ENCODE measurements around the gene PPP1R1B. TPM values are rescaled to one million over a fixed set of nuclear protein-coding genes. Genes with fewer than 3 reads are reported as not detected.

The PPP1R1B gene
- total RNA-seq, 1 donor from 2014 or later, result 3.1 TPM

DNA sequence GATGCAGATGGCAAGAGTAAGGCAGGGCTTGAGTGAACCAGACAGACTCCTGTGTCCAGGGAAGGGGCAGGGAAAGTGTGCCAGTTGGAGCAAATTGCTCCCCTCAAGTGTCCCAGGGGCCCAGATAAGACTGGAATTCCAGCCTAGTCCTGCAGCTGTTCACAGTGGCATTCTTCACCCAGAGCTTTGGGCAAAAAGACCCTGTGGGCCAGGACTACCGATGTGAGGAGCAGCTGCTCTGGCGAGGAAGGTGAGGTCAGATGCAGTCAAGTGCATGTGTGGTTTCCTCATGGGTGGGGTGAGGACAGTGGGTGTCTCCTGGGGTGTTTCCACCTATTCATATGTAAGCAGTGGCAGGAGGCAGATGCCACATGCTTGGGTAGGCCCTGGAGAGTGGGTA lies 33.4 kb upstream of the PPP1R1B start:
- H3K4me1 ChIP-seq (ENCODE audit: control insufficient read depth in 3 of 3, insufficient read depth in 3 of 3, low read length in 3 of 3), result peaks cover 0 to 7% (median 4%) of the 10 kb centered on the region in 3 donors
- H3K9me3 ChIP-seq (ENCODE audit: control insufficient read depth in 3 of 3, low read length in 3 of 3), result no peaks in the 10 kb centered on the region
- H3K36me3 ChIP-seq (ENCODE audit: control insufficient read depth in 3 of 3, insufficient read depth in 3 of 3, low read length in 3 of 3), result no peaks in the 10 kb centered on the region
- H3K27me3 ChIP-seq (ENCODE audit: control insufficient read depth in 3 of 3, insufficient read depth in 3 of 3, low read length in 3 of 3), result peaks cover 54 to 61% (median 58%) of the 10 kb centered on the region in 3 donors
- no peak overlapping the region for H3K4me3 ChIP-seq (ENCODE audit: low read length in 3 of 3)
- no peak overlapping the region for H3K27ac ChIP-seq (ENCODE audit: low read depth, low read length)
- no peak overlapping the region for H3K9ac ChIP-seq (ENCODE audit: low read depth in 1 of 3, low read length in 3 of 3)

DNA sequence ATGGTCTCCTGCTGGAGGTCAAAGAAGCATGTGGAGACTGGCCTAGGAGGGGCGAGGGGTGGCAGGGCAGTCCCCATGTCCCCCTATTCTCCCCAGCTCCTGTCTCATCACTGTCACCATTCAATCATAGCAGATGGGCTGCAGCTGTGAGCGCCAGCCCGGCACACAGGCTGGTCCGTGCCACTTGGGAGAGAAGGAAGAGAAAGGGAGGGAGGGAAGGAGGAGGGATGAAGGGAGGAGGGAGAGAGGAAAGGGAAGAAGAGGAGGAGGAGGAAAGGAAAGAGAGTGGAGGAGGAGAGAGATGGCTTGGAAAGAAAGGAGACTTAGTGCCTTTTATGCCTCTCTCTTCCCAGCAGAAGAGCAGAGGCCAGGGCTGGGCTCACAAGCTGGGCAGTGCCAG lies 31.5 kb upstream of the PPP1R1B start:
- no peak overlapping the region for H3K9ac ChIP-seq (ENCODE audit: low read depth in 1 of 3, low read length in 3 of 3)

DNA sequence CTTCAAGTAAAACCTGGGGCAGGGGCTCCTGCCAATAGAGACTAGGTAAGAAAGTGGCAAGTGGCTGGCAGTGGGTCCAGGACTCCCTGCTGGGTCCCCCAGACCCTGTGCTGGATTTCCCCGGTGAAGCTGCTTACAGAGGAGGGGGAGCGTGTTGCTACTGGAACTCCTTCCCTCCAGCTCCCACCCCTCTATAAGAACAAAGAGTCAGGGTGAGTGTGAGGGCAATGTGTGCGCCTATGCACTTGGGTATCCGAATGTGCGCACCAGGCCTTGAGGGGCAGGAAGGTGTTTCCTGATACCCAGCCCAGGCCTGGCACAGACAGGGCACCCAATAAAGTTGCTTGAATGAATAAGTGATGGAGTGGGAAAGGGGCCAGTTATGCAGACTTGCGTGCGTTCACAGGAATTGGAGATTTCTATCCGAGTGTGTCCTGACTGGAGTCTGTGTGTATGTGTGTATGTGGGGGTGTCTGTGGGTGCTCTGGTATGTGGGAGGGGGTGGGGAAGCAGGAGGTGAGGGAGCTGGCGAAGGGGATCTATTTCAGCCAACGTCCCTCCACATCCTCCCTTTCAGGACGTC lies 30.7 kb upstream of the PPP1R1B start:
- H3K9ac ChIP-seq (ENCODE audit: low read depth in 1 of 3, low read length in 3 of 3), result no peak overlapping the region
- no peaks in the 10 kb centered on the region for H3K36me3 ChIP-seq (ENCODE audit: control insufficient read depth in 3 of 3, insufficient read depth in 3 of 3, low read length in 3 of 3)
- no peaks in the 10 kb centered on the region for H3K9me3 ChIP-seq (ENCODE audit: control insufficient read depth in 3 of 3, low read length in 3 of 3)
- H3K27ac ChIP-seq (ENCODE audit: low read depth, low read length), result no peak overlapping the region
- H3K4me3 ChIP-seq (ENCODE audit: low read length in 3 of 3), result no peak overlapping the region
- peaks cover 2 to 15% (median 14%) of the 10 kb centered on the region in 3 donors for H3K4me1 ChIP-seq (ENCODE audit: control insufficient read depth in 3 of 3, insufficient read depth in 3 of 3, low read length in 3 of 3)
- peaks cover 78 to 86% (median 84%) of the 10 kb centered on the region in 3 donors for H3K27me3 ChIP-seq (ENCODE audit: control insufficient read depth in 3 of 3, insufficient read depth in 3 of 3, low read length in 3 of 3)

More for the DNA sequence above, 31.5 kb upstream of the PPP1R1B start:
- peaks cover 2 to 15% (median 14%) of the 10 kb centered on the region in 3 donors for H3K4me1 ChIP-seq (ENCODE audit: control insufficient read depth in 3 of 3, insufficient read depth in 3 of 3, low read length in 3 of 3)
- H3K27ac ChIP-seq (ENCODE audit: low read depth, low read length), result no peak overlapping the region
- no peaks in the 10 kb centered on the region for H3K9me3 ChIP-seq (ENCODE audit: control insufficient read depth in 3 of 3, low read length in 3 of 3)
- no peaks in the 10 kb centered on the region for H3K36me3 ChIP-seq (ENCODE audit: control insufficient read depth in 3 of 3, insufficient read depth in 3 of 3, low read length in 3 of 3)
- no peak overlapping the region for H3K4me3 ChIP-seq (ENCODE audit: low read length in 3 of 3)
- H3K27me3 ChIP-seq (ENCODE audit: control insufficient read depth in 3 of 3, insufficient read depth in 3 of 3, low read length in 3 of 3), result peaks cover 70 to 79% (median 77%) of the 10 kb centered on the region in 3 donors

DNA sequence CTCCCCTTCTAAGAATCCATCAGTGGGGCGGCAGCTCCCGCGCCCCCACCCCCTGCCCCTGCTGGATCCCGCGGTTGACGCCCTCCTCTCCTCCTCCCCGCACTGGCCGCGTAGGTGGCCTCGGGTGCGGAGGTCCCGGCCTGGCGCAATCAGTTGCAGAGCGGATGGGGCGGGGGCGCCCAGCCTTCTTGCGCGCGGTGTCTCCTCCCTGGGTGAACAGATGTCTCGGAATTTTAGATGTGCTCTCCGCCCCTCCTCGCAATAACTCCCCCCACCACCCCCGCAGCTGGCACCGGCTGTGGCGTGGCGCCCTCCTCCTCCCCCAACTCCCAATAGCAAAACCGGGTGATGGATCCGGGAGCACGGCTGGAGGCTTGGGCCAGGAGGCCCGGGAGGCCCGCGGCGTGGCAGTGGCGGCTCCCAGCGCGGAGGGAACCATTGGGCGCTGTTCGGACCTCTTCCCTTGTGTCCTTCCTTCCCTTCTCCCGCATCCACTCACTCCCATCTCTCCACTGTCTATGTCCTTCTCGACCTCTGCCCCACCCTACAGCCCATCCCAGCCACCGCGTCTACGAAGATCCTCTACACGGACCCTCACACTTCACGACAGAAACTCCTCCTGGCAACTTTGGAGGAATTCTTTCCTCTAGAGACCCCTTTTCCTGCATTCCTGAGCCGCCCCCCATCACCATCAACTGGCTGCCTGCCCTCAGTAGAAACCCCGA lies 30.0 kb upstream of the PPP1R1B start:
- Histone ChIP-seq H3K9me3 (ENCODE audit: control insufficient read depth in 3 of 3, low read length in 3 of 3) (no peaks in the 10 kb centered on the region), H3K27ac (ENCODE audit: low read depth, low read length) (no peak overlapping the region), H3K9ac (ENCODE audit: low read depth in 1 of 3, low read length in 3 of 3) (no peak overlapping the region), H3K36me3 (ENCODE audit: control insufficient read depth in 3 of 3, insufficient read depth in 3 of 3, low read length in 3 of 3) (no peaks in the 10 kb centered on the region), H3K4me3 (ENCODE audit: low read length in 3 of 3) (no peak overlapping the region), H3K27me3 (ENCODE audit: control insufficient read depth in 3 of 3, insufficient read depth in 3 of 3, low read length in 3 of 3) (peaks cover 84 to 89% (median 86%) of the 10 kb centered on the region in 3 donors), H3K4me1 (ENCODE audit: control insufficient read depth in 3 of 3, insufficient read depth in 3 of 3, low read length in 3 of 3) (peaks cover 2 to 15% (median 14%) of the 10 kb centered on the region in 3 donors)

DNA sequence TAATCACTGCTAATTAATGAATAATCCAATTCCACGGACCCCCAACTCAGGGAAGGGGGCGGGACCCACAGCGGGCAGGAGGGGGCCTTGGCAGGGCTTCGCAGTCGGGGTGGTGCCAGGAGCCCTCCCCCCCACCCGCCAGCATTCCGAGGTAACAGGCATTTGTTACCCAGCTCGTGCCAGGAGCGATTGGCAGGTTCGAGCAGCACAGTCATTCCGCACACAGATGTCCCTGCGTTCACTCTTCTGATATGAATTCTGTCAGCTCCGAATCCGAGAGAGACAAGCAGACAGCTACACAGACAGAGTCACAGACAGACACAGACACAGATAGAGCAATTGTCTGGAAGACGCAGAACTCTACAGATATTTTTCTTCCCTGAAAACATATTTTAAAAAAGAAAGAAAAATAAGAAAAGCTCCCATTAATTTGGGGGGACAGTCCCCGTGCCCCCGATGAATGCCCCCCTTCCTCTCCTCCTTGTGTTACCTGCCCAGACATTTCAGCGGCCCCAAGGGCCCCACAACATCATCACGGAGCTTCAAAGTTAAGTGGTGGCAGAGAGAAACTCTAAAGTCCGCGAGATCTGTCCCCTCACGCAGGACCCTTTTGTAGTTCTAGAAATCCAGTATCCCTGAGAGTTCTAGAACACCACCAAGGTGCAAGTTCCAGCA lies 29.2 kb upstream of the PPP1R1B start:
- peaks cover 2 to 15% (median 14%) of the 10 kb centered on the region in 3 donors for H3K4me1 ChIP-seq (ENCODE audit: control insufficient read depth in 3 of 3, insufficient read depth in 3 of 3, low read length in 3 of 3)

DNA sequence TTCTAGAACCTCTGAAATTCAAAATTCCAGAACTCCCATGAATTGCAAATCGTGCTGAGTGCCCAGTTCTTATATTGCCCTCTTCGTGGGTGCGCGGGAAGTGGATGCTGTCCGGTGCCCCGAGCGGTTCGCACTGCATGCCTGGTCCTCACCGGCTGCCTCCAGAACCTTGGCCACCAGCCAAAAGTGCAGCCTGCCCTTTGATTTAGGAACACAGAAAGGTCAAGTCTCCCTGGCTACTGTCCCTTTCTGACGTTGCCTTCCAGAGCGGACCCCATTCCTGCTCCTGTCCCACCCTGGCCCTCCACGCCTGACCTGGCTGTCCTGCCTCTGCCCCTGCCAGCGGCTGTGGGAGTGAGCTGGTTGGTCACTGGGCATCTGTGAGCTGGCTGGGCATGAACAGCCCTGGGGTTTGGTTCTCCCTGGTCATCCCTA lies 28.7 kb upstream of the PPP1R1B start:
- Histone ChIP-seq H3K27me3 (ENCODE audit: control insufficient read depth in 3 of 3, insufficient read depth in 3 of 3, low read length in 3 of 3) (peaks cover 84 to 92% (median 87%) of the 10 kb centered on the region in 3 donors), H3K4me1 (ENCODE audit: control insufficient read depth in 3 of 3, insufficient read depth in 3 of 3, low read length in 3 of 3) (peaks cover 2 to 15% (median 14%) of the 10 kb centered on the region in 3 donors), H3K9me3 (ENCODE audit: control insufficient read depth in 3 of 3, low read length in 3 of 3) (no peaks in the 10 kb centered on the region), H3K27ac (ENCODE audit: low read depth, low read length) (no peak overlapping the region), H3K9ac (ENCODE audit: low read depth in 1 of 3, low read length in 3 of 3) (no peak overlapping the region), H3K36me3 (ENCODE audit: control insufficient read depth in 3 of 3, insufficient read depth in 3 of 3, low read length in 3 of 3) (no peaks in the 10 kb centered on the region), H3K4me3 (ENCODE audit: low read length in 3 of 3) (no peak overlapping the region)

More for the DNA sequence above, 29.2 kb upstream of the PPP1R1B start:
- Histone ChIP-seq H3K9ac (ENCODE audit: low read depth in 1 of 3, low read length in 3 of 3) (no peak overlapping the region), H3K27me3 (ENCODE audit: control insufficient read depth in 3 of 3, insufficient read depth in 3 of 3, low read length in 3 of 3) (peaks cover 84 to 90% (median 86%) of the 10 kb centered on the region in 3 donors), H3K27ac (ENCODE audit: low read depth, low read length) (no peak overlapping the region), H3K36me3 (ENCODE audit: control insufficient read depth in 3 of 3, insufficient read depth in 3 of 3, low read length in 3 of 3) (no peaks in the 10 kb centered on the region), H3K4me3 (ENCODE audit: low read length in 3 of 3) (no peak overlapping the region), H3K9me3 (ENCODE audit: control insufficient read depth in 3 of 3, low read length in 3 of 3) (no peaks in the 10 kb centered on the region)

DNA sequence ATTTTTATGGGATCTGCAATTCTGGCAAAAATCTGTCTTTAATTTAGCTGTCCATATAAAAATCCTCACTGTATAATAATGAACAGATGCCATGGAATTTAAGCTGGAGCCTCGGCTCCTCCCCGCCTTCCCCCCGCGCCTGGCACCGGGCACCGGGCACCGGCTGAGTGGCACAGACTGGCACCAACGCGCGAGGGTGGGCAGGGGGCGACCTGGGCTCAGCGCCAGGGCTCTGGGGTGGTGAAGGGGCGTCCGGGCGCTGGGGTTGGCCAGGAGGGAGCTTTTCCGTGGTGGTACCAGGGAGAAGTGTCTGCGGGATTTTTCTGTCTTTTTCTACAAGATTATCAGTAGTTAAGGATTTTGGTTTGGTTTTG lies 28.1 kb upstream of the PPP1R1B start:
- Histone ChIP-seq H3K4me3 (ENCODE audit: low read length in 3 of 3) (no peak overlapping the region), H3K9me3 (ENCODE audit: control insufficient read depth in 3 of 3, low read length in 3 of 3) (no peaks in the 10 kb centered on the region), H3K9ac (ENCODE audit: low read depth in 1 of 3, low read length in 3 of 3) (no peak overlapping the region), H3K27me3 (ENCODE audit: control insufficient read depth in 3 of 3, insufficient read depth in 3 of 3, low read length in 3 of 3) (peaks cover 84 to 93% (median 87%) of the 10 kb centered on the region in 3 donors), H3K4me1 (ENCODE audit: control insufficient read depth in 3 of 3, insufficient read depth in 3 of 3, low read length in 3 of 3) (peaks cover 2 to 15% (median 14%) of the 10 kb centered on the region in 3 donors), H3K27ac (ENCODE audit: low read depth, low read length) (no peak overlapping the region), H3K36me3 (ENCODE audit: control insufficient read depth in 3 of 3, insufficient read depth in 3 of 3, low read length in 3 of 3) (no peaks in the 10 kb centered on the region)

DNA sequence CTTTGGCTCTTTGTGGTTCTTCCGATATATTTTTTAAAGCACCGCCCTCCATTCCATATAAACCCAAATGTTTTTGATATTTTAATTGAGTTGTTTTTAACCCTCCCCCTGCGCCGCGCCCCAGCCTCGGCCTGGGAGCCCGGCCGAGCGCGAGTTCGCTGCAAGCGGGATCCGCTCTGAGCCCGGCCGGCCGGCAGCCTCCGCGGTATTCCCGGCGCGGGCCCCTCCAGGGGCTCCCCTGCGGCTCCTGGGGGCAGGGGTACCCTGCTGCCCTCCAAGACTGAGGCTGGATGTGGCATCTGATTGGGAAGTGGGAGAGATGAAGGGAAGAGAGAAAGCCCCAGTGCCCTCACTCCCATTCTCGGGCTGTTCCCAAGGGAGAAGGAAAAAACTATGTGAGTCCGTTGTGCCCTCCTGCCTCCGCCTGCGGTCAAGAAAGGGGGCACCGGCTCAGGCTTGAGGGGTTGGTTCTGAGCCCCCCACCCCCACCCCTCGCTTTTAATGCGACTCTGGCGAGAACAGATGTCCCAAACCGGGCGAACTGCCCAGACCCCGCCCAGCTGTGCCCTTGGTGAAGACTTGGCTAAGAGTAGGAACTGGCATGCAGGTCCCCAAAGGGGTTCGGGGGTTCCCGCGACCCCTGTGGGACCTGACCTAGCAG lies 27.6 kb upstream of the PPP1R1B start:
- peaks cover 87 to 93% (median 90%) of the 10 kb centered on the region in 3 donors for H3K27me3 ChIP-seq (ENCODE audit: control insufficient read depth in 3 of 3, insufficient read depth in 3 of 3, low read length in 3 of 3)
- no peak overlapping the region for H3K4me3 ChIP-seq (ENCODE audit: low read length in 3 of 3)
- no peaks in the 10 kb centered on the region for H3K36me3 ChIP-seq (ENCODE audit: control insufficient read depth in 3 of 3, insufficient read depth in 3 of 3, low read length in 3 of 3)
- no peak overlapping the region for H3K27ac ChIP-seq (ENCODE audit: low read depth, low read length)
- H3K4me1 ChIP-seq (ENCODE audit: control insufficient read depth in 3 of 3, insufficient read depth in 3 of 3, low read length in 3 of 3), result peaks cover 2 to 15% (median 14%) of the 10 kb centered on the region in 3 donors
- no peak overlapping the region for H3K9ac ChIP-seq (ENCODE audit: low read depth in 1 of 3, low read length in 3 of 3)
- no peaks in the 10 kb centered on the region for H3K9me3 ChIP-seq (ENCODE audit: control insufficient read depth in 3 of 3, low read length in 3 of 3)

DNA sequence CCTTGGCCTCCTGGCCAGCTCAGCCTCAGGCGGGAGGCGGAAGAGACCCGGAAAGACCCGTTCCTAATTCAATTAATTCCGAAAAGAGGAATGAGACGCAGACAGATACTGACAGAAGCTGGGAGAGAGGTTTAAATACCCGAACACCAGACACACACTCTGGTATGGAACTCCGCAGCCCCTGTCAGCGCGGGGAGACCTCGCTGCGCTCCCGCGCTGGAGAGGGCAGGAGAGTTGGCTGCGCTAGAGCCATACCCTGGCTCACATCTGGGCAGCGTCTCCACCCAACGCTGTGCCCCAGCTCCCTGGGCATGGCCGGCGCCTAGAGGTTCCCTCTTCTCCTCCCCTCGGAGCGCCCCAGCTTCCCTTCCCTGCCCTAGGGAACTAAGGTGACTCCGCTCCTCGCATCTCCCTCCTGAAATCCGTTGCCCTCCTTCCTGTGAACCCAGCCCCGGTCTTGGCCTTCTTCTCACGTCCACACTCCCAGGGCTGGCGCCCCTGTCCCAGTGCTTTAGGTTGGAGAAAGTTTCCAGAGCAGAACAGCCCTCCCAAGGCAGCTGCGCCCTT lies 27.0 kb upstream of the PPP1R1B start:
- no peak overlapping the region for H3K9ac ChIP-seq (ENCODE audit: low read depth in 1 of 3, low read length in 3 of 3)
- H3K9me3 ChIP-seq (ENCODE audit: control insufficient read depth in 3 of 3, low read length in 3 of 3), result no peaks in the 10 kb centered on the region
- no peaks in the 10 kb centered on the region for H3K36me3 ChIP-seq (ENCODE audit: control insufficient read depth in 3 of 3, insufficient read depth in 3 of 3, low read length in 3 of 3)
- H3K27me3 ChIP-seq (ENCODE audit: control insufficient read depth in 3 of 3, insufficient read depth in 3 of 3, low read length in 3 of 3), result peaks cover 91 to 93% (median 92%) of the 10 kb centered on the region in 3 donors
- no peak overlapping the region for H3K4me3 ChIP-seq (ENCODE audit: low read length in 3 of 3)
- H3K27ac ChIP-seq (ENCODE audit: low read depth, low read length), result no peak overlapping the region
- peaks cover 2 to 15% (median 14%) of the 10 kb centered on the region in 3 donors for H3K4me1 ChIP-seq (ENCODE audit: control insufficient read depth in 3 of 3, insufficient read depth in 3 of 3, low read length in 3 of 3)

All from skeletal muscle tissue (tissue), 4 donors.